Common myeloid progenitor, CD34-positive (primary cell): ENCODE measurements around the gene TBCD.

Experiments
- CTCF ChIA-PET: fragments of 350-600 bp; sonication (Branson Sonifier 250); formaldehyde crosslinking; loops from one replicate; lab custom pipeline; 2021; ENCODE audit warnings: antibody characterized with exemption; lab: Charles Lee
- POLR2A ChIA-PET: fragments of 350-600 bp; sonication (Branson Sonifier 250); formaldehyde crosslinking; loops from one replicate; lab custom pipeline; 2021; ENCODE audit warnings: antibody characterized with exemption; lab: Charles Lee
- DNase-seq, 3 donors: peaks; one replicate each; pipeline versions ENCODE4 v3.0.0 to v3.0.0-alpha.2; 2013
- H3K27ac ChIP-seq, 2 experiments: 1 replicate in 1 of 2; 2 replicates in 1 of 2; pipeline ENCODE4 v1.7.0; 2013; ENCODE audit warnings: inconsistent platforms in 2 of 2, low read length in 2 of 2, mild to moderate bottlenecking in 2 of 2, low read depth in 1 of 2, moderate library complexity in 1 of 2; ENCODE audit not compliant: severe bottlenecking in 2 of 2, insufficient read depth in 1 of 2, poor library complexity in 1 of 2
- H3K27me3 ChIP-seq, 5 experiments: replicated peaks in 2 of 5; 1 replicate in 3 of 5; 2 replicates in 2 of 5; pipeline versions ENCODE4 v1.6.1 to v1.7.0; 2013; ENCODE audit warnings: low read length in 4 of 5, mild to moderate bottlenecking in 2 of 5, moderate library complexity in 2 of 5, inconsistent platforms in 1 of 5; ENCODE audit not compliant: insufficient read depth in 5 of 5, control insufficient read depth in 4 of 5
- H3K36me3 ChIP-seq, 4 experiments: 1 replicate in 2 of 4; 2 replicates in 2 of 4; pipeline versions ENCODE4 v1.6.1 to v1.7.0; 2013; ENCODE audit warnings: low read length in 3 of 4, control low read depth in 1 of 4, mild to moderate bottlenecking in 1 of 4; ENCODE audit not compliant: control insufficient read depth in 4 of 4, insufficient read depth in 4 of 4
- H3K4me1 ChIP-seq, 4 experiments: 1 replicate in 3 of 4; 2 replicates in 1 of 4; pipeline versions ENCODE4 v1.6.1 to v1.7.1; 2013; ENCODE audit warnings: low read length in 3 of 4, mild to moderate bottlenecking in 3 of 4, control low read depth in 1 of 4, inconsistent platforms in 1 of 4, moderate library complexity in 1 of 4; ENCODE audit not compliant: control insufficient read depth in 4 of 4, insufficient read depth in 4 of 4; ENCODE audit errors: control extremely low read depth in 1 of 4
- H3K4me3 ChIP-seq, 7 experiments: 1 replicate in 4 of 7; 2 replicates in 3 of 7; pipeline versions ENCODE4 v1.5.1 to v1.7.0; 2013; ENCODE audit warnings: mild to moderate bottlenecking in 7 of 7, low read length in 6 of 7, moderate library complexity in 6 of 7, inconsistent platforms in 2 of 7, low read depth in 2 of 7, control low read depth in 1 of 7; ENCODE audit not compliant: insufficient read depth in 4 of 7, control insufficient read depth in 1 of 7; ENCODE audit errors: extremely low read depth in 1 of 7
- H3K9me3 ChIP-seq, 5 experiments: 1 replicate in 4 of 5; 2 replicates in 1 of 5; pipeline versions ENCODE4 v1.6.1 to v1.7.1; 2013; ENCODE audit warnings: low read length in 4 of 5, mild to moderate bottlenecking in 2 of 5, inconsistent platforms in 1 of 5, low read depth in 1 of 5, moderate library complexity in 1 of 5; ENCODE audit not compliant: control insufficient read depth in 4 of 5, insufficient read depth in 2 of 5; ENCODE audit errors: control extremely low read depth in 1 of 5
- WGBS: methylation state at CpG from one replicate; pipeline ENCODE4 v1.1.5; 2013; ENCODE audit not compliant: insufficient coverage; 5-methylcytosine and 5-hydroxymethylcytosine counted together

The TBCD gene

GRCh38 chr17:82718986-82719685, 32.7 kb upstream of the TBCD start:
- 99% methylated on average over 14 of the region's 18 CpGs for WGBS
- Histone ChIP-seq H3K4me3 (no peak overlapping the region), H3K9me3 (no peaks in the 10 kb centered on the region), H3K27me3 (no peaks in the 10 kb centered on the region), H3K4me1 (peaks cover 1 to 20% (median 16%) of the 10 kb centered on the region in 4 experiments), H3K36me3 (peaks cover 2 to 40% (median 27%) of the 10 kb centered on the region in 4 experiments), H3K27ac (no peak overlapping the region)
- POLR2A ChIA-PET: no interaction called here
- CTCF ChIA-PET: interaction anchor here (0.6 kb wide), 1 partner anchor 53 kb away, joined by 3 read pairs; no protein-coding TSS in a partner anchor
- no peak for DNase-seq

- peaks cover 2 to 40% (median 27%) of the 10 kb centered on the region in 4 experiments for H3K36me3 ChIP-seq
Measured at GRCh38 chr17:82720204-82720603, 31.7 kb upstream of the TBCD start.

GRCh38 chr17:82722341-82723013, 29.4 kb upstream of the TBCD start:
- CTCF ChIA-PET: no interaction called here

More at GRCh38 chr17:82720204-82720603, 31.7 kb upstream of the TBCD start:
- H3K27ac ChIP-seq: no peak overlapping the region
- CTCF ChIA-PET: no interaction called here
- no peak for DNase-seq
- H3K4me1 ChIP-seq: peaks cover 1 to 20% (median 16%) of the 10 kb centered on the region in 4 experiments
- H3K27me3 ChIP-seq: no peaks in the 10 kb centered on the region
- WGBS: 99% methylated on average over 12 of the region's 19 CpGs
- POLR2A ChIA-PET: no interaction called here
- H3K9me3 ChIP-seq: no peaks in the 10 kb centered on the region
- no peak overlapping the region for H3K4me3 ChIP-seq

GRCh38 chr17:82723169-82723807, 28.6 kb upstream of the TBCD start:
- H3K4me3 ChIP-seq: no peak overlapping the region
- ChIA-PET CTCF (interaction anchor here (0.6 kb wide), 1 partner anchor 13 kb away, joined by 3 read pairs; no protein-coding TSS in a partner anchor), POLR2A (no interaction called here)
- H3K27me3 ChIP-seq: no peaks in the 10 kb centered on the region
- no peak overlapping the region for H3K27ac ChIP-seq
- H3K4me1 ChIP-seq: peaks cover 0 to under 1% (median 0%) of the 10 kb centered on the region in 4 experiments
- no peaks in the 10 kb centered on the region for H3K9me3 ChIP-seq
- 95% methylated on average over 17 of the region's 26 CpGs for WGBS
- DNase-seq: no peak
- peaks cover 4 to 58% (median 42%) of the 10 kb centered on the region in 4 experiments for H3K36me3 ChIP-seq

More at GRCh38 chr17:82722341-82723013, 29.4 kb upstream of the TBCD start:
- Histone ChIP-seq H3K4me1 (peaks cover 1 to 8% (median 6%) of the 10 kb centered on the region in 4 experiments), H3K4me3 (no peak overlapping the region), H3K9me3 (no peaks in the 10 kb centered on the region), H3K36me3 (peaks cover 4 to 54% (median 39%) of the 10 kb centered on the region in 4 experiments), H3K27ac (no peak overlapping the region), H3K27me3 (no peaks in the 10 kb centered on the region)
- DNase-seq: no peak
- WGBS: 93% methylated on average over 13 of the region's 19 CpGs
- POLR2A ChIA-PET: no interaction called here

- Histone ChIP-seq H3K9me3 (no peaks in the 10 kb centered on the region), H3K27ac (no peak overlapping the region), H3K36me3 (peaks cover 4 to 47% (median 32%) of the 10 kb centered on the region in 4 experiments), H3K4me1 (no peaks in the 10 kb centered on the region), H3K27me3 (no peaks in the 10 kb centered on the region), H3K4me3 (no peak overlapping the region)
- WGBS: 96% methylated on average over 10 of the region's 10 CpGs
- DNase-seq: no peak
- ChIA-PET POLR2A (no interaction called here), CTCF (interaction anchor here (1.3 to 1.4 kb wide), 2 partner anchors 9 to 11 kb away, joined by 4 to 5 read pairs; partner anchors contain the start of gene FN3KRP)
Measured at GRCh38 chr17:82726427-82726826, 25.4 kb upstream of the TBCD start.

- Histone ChIP-seq H3K9me3 (peaks cover 1 to 18% (median 8%) of the 10 kb centered on the region in 5 experiments), H3K4me3 (no peak overlapping the region), H3K4me1 (no peaks in the 10 kb centered on the region), H3K27ac (no peak overlapping the region), H3K36me3 (peaks cover 8 to 44% (median 28%) of the 10 kb centered on the region in 4 experiments), H3K27me3 (no peaks in the 10 kb centered on the region)
- ChIA-PET POLR2A (no interaction called here), CTCF (interaction anchor here (1.0 kb wide), 1 partner anchor 13 kb away, joined by 4 read pairs; the partner anchor contains the start of gene FN3KRP)
- 90% methylated on average over 48 of the region's 48 CpGs for WGBS
- no peak for DNase-seq
Measured at GRCh38 chr17:82729479-82730260, 22.2 kb upstream of the TBCD start.
